ENCODE results near the gene FYN.

DNA sequence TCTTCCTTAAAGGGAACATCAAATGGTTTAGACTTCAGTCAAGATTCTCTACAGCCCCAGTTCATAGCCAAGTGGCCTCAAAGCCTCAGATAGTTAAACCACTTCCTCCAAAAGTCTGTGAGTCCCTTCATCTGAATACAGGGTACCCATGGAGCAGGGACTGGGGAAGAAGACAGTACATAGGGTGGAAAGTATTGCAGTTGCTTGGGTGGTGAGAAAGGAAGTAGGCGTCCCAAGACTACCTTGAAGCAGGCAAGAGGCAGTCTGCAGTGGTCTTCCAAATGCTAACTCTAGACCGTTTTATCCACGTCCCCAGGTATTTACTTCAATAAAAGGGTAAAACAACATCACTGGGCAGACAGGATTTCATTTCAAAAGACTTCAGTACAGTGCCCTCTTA lies 2.0 kb downstream of the FYN start:
- TF ChIP-seq, protein P1, sequence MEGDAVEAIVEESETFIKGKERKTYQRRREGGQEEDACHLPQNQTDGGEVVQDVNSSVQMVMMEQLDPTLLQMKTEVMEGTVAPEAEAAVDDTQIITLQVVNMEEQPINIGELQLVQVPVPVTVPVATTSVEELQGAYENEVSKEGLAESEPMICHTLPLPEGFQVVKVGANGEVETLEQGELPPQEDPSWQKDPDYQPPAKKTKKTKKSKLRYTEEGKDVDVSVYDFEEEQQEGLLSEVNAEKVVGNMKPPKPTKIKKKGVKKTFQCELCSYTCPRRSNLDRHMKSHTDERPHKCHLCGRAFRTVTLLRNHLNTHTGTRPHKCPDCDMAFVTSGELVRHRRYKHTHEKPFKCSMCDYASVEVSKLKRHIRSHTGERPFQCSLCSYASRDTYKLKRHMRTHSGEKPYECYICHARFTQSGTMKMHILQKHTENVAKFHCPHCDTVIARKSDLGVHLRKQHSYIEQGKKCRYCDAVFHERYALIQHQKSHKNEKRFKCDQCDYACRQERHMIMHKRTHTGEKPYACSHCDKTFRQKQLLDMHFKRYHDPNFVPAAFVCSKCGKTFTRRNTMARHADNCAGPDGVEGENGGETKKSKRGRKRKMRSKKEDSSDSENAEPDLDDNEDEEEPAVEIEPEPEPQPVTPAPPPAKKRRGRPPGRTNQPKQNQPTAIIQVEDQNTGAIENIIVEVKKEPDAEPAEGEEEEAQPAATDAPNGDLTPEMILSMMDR (IDR thresholded peaks at IDR 0.05; ENCODE audit: borderline replicate concordance, extremely low read depth, low read length, poor library complexity, severe bottlenecking): no peak
- no peak for TF ChIP-seq EZH2 (IDR thresholded peaks at IDR 0.05; ENCODE audit: borderline replicate concordance, low read depth, low read length, severe bottlenecking)
